K562 treated with DMSO at 1 percent for 4 hours (cell line): ENCODE measurements around the gene SPEF1. TPM values are rescaled to one million over a fixed set of nuclear protein-coding genes. Genes with fewer than 3 reads are reported as not detected.

Experiments
- total RNA-seq: library from RNA; unstranded; fragments of 300-600 nt; gene quantifications from 2 replicates; pipeline ENCODE4 v1.2.3, GENCODE V29; 2022; ENCODE audit not compliant: insufficient read depth

SPEF1 gene
- not detected in 2 replicates for total RNA-seq

GRCh38 chr20:3781153-3781910, at the start of gene SPEF1:
TSS of gene SPEF1 (minus strand) at chr20:3781448. CDS start at chr20:3781287, 161 bp downstream.

DNA sequence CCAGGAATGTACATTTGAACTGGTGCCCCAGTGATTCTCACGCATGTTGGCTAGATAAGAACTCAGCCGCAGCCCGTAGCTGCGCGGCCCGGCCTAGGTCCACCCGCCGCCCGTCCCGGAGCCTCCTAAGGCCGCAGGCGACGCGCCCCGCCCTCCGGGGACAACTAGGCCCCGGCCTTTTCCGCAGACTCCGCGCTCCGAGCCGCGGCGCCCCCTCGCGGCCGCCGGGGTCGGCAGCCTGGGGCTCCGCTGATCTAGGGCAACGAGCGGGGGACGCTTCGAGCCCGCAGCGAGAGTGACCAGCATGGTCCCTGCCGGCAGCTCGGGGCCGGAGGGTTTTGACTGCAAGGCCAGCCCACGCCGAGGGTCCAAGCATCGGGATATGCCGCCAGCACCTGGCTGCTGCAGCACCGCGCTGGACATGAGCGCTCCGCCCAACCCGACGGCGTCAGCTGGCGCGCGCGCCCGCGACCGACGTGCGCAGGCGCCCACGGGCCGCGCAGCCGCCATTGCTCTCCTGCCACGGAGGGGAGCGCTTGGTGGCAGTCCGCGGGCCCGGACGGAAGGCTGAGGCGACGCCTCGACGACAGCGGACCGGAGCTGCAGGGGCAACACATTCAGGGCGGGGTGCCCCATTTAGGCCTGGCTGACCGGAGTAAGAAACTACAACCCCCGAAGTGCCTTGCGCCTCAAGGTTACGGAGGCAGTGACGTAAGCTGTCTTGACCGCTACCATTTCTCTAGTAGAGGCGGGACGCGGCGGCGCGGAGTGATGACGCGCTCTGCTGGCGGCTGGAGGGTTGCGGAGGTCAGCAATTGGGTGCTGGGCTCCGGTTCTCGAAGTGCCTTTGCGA, 39.0 kb upstream of the SPEF1 start, which contains the start of gene AP5S1:
Gene AP5S1 (plus strand): TSS at position 500 of the 853 bp plus-strand sequence. CDS start 1,571 bp downstream, outside the sequence.

GRCh38 chr20:3795511-3796468, 14.5 kb upstream of the SPEF1 start, which contains the start of gene CDC25B:
TSS of gene CDC25B (plus strand) at chr20:3796310. CDS start at chr20:3796532, 222 bp downstream.

DNA sequence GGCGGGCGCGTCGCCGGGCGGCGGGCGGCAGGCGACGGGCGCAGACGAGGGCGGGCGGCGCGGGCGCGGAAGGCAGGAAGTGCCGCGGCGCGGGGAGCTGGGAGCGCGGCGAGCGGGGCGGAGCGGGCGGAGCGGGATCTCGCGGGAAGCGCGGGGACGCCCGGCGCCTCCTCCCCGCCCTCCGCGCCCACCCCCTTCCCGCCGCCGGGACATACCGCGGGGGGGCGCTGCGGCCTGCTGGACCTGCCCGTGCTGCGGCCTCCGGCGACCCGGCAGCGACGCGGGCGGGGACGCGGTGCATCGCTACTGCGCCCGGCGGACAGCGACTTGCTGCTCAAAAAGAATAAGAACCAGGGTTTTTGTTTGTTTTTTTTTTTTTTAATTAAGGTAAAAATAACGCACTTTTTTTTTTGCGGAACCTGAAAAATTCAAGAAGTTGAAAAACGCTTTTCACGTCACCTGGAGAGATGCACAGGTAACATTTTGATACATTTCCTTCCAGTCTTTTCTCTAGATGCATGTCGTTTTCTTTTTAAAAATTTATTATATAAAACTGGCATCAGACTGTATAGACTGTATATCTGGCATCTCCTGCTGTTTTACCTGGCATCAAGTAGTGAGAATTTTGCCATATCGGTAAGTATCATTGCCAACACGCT, 5.5 kb upstream of the SPEF1 start, which contains the start of gene CENPB:
Gene CENPB (minus strand): TSS at position 76 of the 659 bp plus-strand sequence. CDS start 257 bp downstream, outside the sequence.

DNA sequence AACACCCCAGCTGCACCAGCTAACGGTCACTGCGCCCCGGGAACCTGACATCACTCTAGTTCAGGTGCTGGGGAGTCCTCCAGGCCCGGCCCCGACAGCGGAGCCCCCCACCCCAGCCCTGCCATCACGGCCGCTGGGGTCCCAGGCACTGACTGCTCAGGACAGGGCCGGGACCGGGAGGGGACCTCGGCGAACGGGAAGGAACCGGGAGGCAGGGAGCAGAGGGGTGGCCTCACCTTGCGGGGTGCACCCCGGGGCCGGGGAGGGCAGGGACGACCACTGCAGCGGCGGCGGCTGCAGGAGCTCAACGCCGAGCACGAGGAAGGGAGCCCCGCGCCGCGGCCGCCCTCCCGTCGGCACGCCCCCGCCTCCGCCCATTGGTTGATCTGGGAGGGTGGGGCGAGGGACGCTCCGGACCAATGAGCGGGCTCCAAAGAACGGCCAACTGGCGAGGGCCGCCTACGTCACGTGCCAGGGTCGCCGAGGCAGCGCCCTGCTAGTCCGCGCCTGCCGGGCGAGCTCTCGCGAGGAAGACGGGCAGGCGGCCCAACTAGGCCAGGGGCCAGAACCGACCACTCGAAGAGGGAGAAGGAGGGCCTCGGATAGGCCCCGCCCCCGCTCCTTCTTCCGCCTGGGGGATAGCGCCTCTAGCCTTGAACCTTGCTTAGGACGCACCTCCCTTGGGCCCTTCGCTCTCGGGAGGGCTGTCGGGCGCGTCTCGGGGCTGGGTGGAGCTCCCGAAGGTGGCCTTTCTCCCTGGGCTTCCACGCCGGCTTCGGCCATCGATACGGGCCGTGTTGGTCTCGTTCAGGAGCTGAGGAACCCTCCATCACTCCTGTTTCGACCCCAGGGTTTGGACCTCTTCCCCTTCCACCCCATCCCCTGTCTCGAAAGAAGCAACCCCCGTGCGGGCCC, 13.6 kb downstream of the SPEF1 start, which contains the start of gene ADISSP:
Gene ADISSP (minus strand): TSS at position 327 of the 915 bp plus-strand sequence. CDS start 7,653 bp downstream, outside the sequence.

DNA sequence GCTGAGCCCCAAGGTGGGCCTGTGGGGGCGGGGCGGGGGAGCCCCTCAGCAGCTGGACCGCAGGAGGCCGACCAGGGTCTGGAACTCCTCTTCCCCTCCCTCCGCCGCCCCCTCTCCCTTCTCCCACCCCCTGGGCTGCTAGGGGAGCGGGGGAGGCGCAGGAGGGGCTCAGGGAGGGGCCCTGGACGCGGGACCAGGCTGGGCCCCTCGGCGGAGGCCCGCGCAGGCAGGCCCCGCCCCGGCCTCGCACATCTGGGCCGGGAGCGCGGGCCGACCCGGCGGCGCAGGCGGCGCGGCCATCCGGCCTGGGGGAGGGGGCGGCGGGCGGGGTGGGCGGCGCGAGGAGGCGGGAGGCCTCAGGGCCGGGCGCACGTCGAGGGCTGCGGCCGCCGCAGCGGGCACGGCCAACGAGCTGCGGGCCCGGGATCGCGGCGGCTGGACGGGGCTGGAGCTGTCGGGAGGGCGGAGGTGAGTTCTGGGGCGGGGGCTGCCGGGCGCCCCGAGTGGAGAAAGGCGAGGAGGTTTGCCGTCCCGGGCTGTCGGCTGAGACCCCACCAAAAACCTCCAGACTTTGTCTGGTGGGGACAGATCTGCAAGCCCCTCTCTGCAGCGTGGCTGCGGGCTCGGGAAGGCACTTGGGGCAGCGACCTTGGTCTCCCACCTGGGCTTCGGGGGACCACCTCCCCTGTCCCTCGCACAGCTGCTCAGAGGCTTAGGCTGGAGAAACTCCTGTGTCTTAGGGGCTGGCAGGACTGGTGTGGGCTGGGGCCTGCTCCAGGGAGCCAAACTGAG, 48.7 kb downstream of the SPEF1 start, which contains the start of gene HSPA12B:
Gene HSPA12B (plus strand): TSS at position 359 of the 792 bp plus-strand sequence. CDS start 5,990 bp downstream, outside the sequence.

Other genes with a start within 250 kb of the SPEF1 start
- not detected in 2 replicates for gene GFRA4, start 118.0 kb downstream of the SPEF1 start, total RNA-seq
- gene ADAM33, start 99.4 kb downstream of the SPEF1 start, total RNA-seq: not detected in 2 replicates
- not detected in 2 replicates for gene SIGLEC1, start 68.8 kb downstream of the SPEF1 start, total RNA-seq
- gene HSPA12B, start 48.8 kb downstream of the SPEF1 start, total RNA-seq: 0.57 and 0.81 TPM in 2 replicates
- 30.9 and 31.8 TPM in 2 replicates for gene ADISSP, start 13.7 kb downstream of the SPEF1 start, total RNA-seq
- gene CENPB, start 5.3 kb upstream of the SPEF1 start, total RNA-seq: 32.6 and 39.0 TPM in 2 replicates
- 31.5 and 33.4 TPM in 2 replicates for gene CDC25B, start 14.9 kb upstream of the SPEF1 start, total RNA-seq
- gene AP5S1, start 39.1 kb upstream of the SPEF1 start, total RNA-seq: 6.4 and 7.9 TPM in 2 replicates
- gene MAVS, start 65.4 kb upstream of the SPEF1 start, total RNA-seq: 10.9 TPM in 2 replicates
- gene PANK2, start 107.9 kb upstream of the SPEF1 start, total RNA-seq: 33.3 and 43.9 TPM in 2 replicates
- 26.3 and 29.7 TPM in 2 replicates for gene RNF24, start 234.1 kb upstream of the SPEF1 start, total RNA-seq